Epidermal melanocyte (primary cell): Measurements from ENCODE around the gene PAXX.

Experiments used
- DNase-seq: peaks from one replicate; pipeline ENCODE4 v3.0.0; 2011; ENCODE audit warnings: low spot score; ENCODE audit not compliant: insufficient read length

PAXX gene

GRCh38 chr9:136980669-136981478 lies 11.3 kb upstream of the PAXX start:
- DNase-seq, result no peak

- no peak for DNase-seq
Observed at GRCh38 chr9:136981588-136982231, 10.5 kb upstream of the PAXX start.

- DNase-seq, result no peak
Observed at GRCh38 chr9:136982232-136983051, 9.8 kb upstream of the PAXX start, which contains the start of gene LCNL1. TSS of gene LCNL1 (plus strand) at chr9:136982993. CDS start at chr9:136983587, 594 bp downstream.

- no peak for DNase-seq
Observed at GRCh38 chr9:136983167-136983566, 9.1 kb upstream of the PAXX start.

GRCh38 chr9:136983656-136984314 lies 8.4 kb upstream of the PAXX start:
- DNase-seq, result no peak

- no peak for DNase-seq
Observed at GRCh38 chr9:136984464-136985026, 7.7 kb upstream of the PAXX start.

- DNase-seq, result no peak
Observed at GRCh38 chr9:136985027-136985602, 7.1 kb upstream of the PAXX start.

- no peak for DNase-seq
Observed at GRCh38 chr9:136985853-136986252, 6.4 kb upstream of the PAXX start.

GRCh38 chr9:136988872-136989271 lies 3.4 kb upstream of the PAXX start:
- DNase-seq, result no peak

GRCh38 chr9:136990242-136990911 lies 1.8 kb upstream of the PAXX start:
- DNase-seq, result no peak

- no peak for DNase-seq
Observed at GRCh38 chr9:136992819-136993369, 672 bp downstream of the PAXX start.

GRCh38 chr9:136994180-136994887 lies 2.1 kb downstream of the PAXX start:
- no peak for DNase-seq

- DNase-seq, result no peak
Observed at GRCh38 chr9:136994888-136995230, 2.6 kb downstream of the PAXX start.

GRCh38 chr9:136995362-136995761 lies 3.1 kb downstream of the PAXX start:
- DNase-seq, result no peak

GRCh38 chr9:136995772-136996311 lies 3.6 kb downstream of the PAXX start:
- DNase-seq, result no peak

- no peak for DNase-seq
Observed at GRCh38 chr9:136996361-136997292, 4.4 kb downstream of the PAXX start, which contains the start of gene CLIC3. TSS of gene CLIC3 (minus strand) at chr9:136996568. CDS start at chr9:136996543, 25 bp downstream.

GRCh38 chr9:136997371-136997770 lies 5.1 kb downstream of the PAXX start:
- no peak for DNase-seq

GRCh38 chr9:136997830-136998234 lies 5.6 kb downstream of the PAXX start:
- DNase-seq, result no peak
